ENCODE data around the gene TPM2. TPM values are rescaled to one million over a fixed set of nuclear protein-coding genes. Genes with fewer than 3 reads are reported as not detected.
A peak's percentile ranks its signal among the peaks of the same experiment; 100 is the strongest.

TPM2 gene
- total and polyA plus RNA-seq, 9 of the 15 experiments (the other 6 are each of a cell fraction or from before 2014, with no cell fraction given) = 0.28 to 16.1 (median 4.5) TPM

- 0 out of 2 replicates have a peak, but pooled peaks have one; percentile 51 for TF ChIP-seq YBX1 (IDR thresholded peaks at IDR 0.05)
- no peak for TF ChIP-seq POU5F1 (IDR thresholded peaks at IDR 0.05; ENCODE audit: borderline replicate concordance, low read depth, low read length, partially characterized antibody)
- TF ChIP-seq SP1 (CRISPR knock-in tag; IDR thresholded peaks at IDR 0.05) = no peak
- peak; percentile 66 for TF ChIP-seq SUPT5H (IDR thresholded peaks at IDR 0.05)
- TF ChIP-seq CBFA2T2 (conservative IDR thresholded peaks at IDR 0.05) = no peak
- no peak for TF ChIP-seq ZNF436 (CRISPR knock-in tag; IDR thresholded peaks at IDR 0.05)
- 0 out of 2 replicates have a peak, but pooled peaks have one; percentile 17 for TF ChIP-seq PHB2 (IDR thresholded peaks at IDR 0.05; ENCODE audit: low read depth)
- TF ChIP-seq, protein P1, sequence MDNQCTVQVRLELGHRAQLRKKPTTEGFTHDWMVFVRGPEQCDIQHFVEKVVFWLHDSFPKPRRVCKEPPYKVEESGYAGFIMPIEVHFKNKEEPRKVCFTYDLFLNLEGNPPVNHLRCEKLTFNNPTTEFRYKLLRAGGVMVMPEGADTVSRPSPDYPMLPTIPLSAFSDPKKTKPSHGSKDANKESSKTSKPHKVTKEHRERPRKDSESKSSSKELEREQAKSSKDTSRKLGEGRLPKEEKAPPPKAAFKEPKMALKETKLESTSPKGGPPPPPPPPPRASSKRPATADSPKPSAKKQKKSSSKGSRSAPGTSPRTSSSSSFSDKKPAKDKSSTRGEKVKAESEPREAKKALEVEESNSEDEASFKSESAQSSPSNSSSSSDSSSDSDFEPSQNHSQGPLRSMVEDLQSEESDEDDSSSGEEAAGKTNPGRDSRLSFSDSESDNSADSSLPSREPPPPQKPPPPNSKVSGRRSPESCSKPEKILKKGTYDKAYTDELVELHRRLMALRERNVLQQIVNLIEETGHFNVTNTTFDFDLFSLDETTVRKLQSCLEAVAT (IDR thresholded peaks at IDR 0.05) = peak; percentile 40 to 72; a peak in 2 of 4 replicates
Measured at GRCh38 chr9:35730486-35730854, 40.7 kb upstream of the TPM2 start (continued).

GRCh38 chr9:35729700-35730485 lies 40.2 kb upstream of the TPM2 start:
- Histone ChIP-seq H3K9ac (ENCODE audit: insufficient read depth in 1 of 2, low read depth in 2 of 2, low read length in 2 of 2) (peak overlapping the region; percentile 76 to 85; a peak in 3 of 4 replicates), H3K27ac (ENCODE audit: extremely low read depth, low read depth, low read length) (peak overlapping the region; percentile 97), H3K4me2 (ENCODE audit: insufficient read depth, low read length) (peak overlapping the region; percentile 94), H3K9me3 (replicated peaks; ENCODE audit: control insufficient read depth, insufficient read depth, low read depth, low read length) (no peaks in the 10 kb centered on the region), H3K79me2 (ENCODE audit: control insufficient read depth, insufficient read depth, low read length) (peaks cover 88% of the 10 kb centered on the region), H2AFZ (ENCODE audit: low read depth, low read length) (no peak overlapping the region), H3K4me3 (peak overlapping the region; percentile 85), H3K27me3 (ENCODE audit: control insufficient read depth in 2 of 2, insufficient read depth in 2 of 2, low read length in 2 of 2) (no peaks in the 10 kb centered on the region), H3K9me1 (ENCODE audit: control insufficient read depth, insufficient read depth, low read length) (peaks cover 5% of the 10 kb centered on the region), H3K36me3 (ENCODE audit: control insufficient read depth, insufficient read depth, low read length) (peaks cover 47% of the 10 kb centered on the region), H4K20me1 (replicated peaks; ENCODE audit: control insufficient read depth, insufficient read depth, low read length) (peaks cover 11% of the 10 kb centered on the region; the same call in 1 of the 2 replicates), H3K4me1 (replicated peaks in 1 of 2; ENCODE audit: control insufficient read depth in 2 of 2, insufficient read depth in 2 of 2, low read length in 2 of 2) (peaks cover 40 to 43% of the 10 kb centered on the region in 2 experiments)
- WGBS (ENCODE audit: insufficient coverage, low coverage, missing lambda C conversion rate) = 0% methylated on average over 6 of the region's 6 CpGs
- DNase-seq (ENCODE audit: extremely low read depth in 1 of 4, low spot score in 3 of 4) (peak; percentile 50 to 85 (median 64)), FAIRE-seq (peak; percentile 79), ATAC-seq (peak; percentile 43)
- BruUV-seq (replicated peaks) = no TSS peak
- POLR2A ChIA-PET = interaction anchor here (1.0 to 2.8 kb wide), 4 partner anchors 10 to 72 kb away, joined by 6 to 21 read pairs (median 10); partner anchors contain the start of genes CCDC107 and RMRP
- CTCF ChIA-PET (ENCODE audit: low intra/inter-chr PET ratio) = no interaction called here
- in situ Hi-C loops (cut with MboI) (no loop called here), intact Hi-C loops (cut with micrococcal nuclease) (loop anchor here (2.0 to 10.0 kb wide), 2 partner anchors 33 to 85 kb away; partner anchors contain the start of genes HINT2 and SPAG8)
- 0 out of 2 replicates have a peak, but pooled peaks have one; percentile 24 for TF ChIP-seq ZBTB17 (CRISPR knock-in tag; IDR thresholded peaks at IDR 0.05)
- no peak for TF ChIP-seq YY1 (IDR thresholded peaks at IDR 0.05; ENCODE audit: borderline replicate concordance in 1 of 3, control insufficient read depth in 1 of 3, extremely low read depth in 1 of 3, insufficient read depth in 3 of 3, insufficient read length in 1 of 3, insufficient replicate concordance in 2 of 3, low read depth in 1 of 3, low read length in 2 of 3)
- TF ChIP-seq POLR2B (IDR thresholded peaks at IDR 0.05; ENCODE audit: low read depth, partially characterized antibody) = peak; percentile 8
- TF ChIP-seq ZNF23 (CRISPR knock-in tag; IDR thresholded peaks at IDR 0.05) = no peak
- no peak for TF ChIP-seq ILF3 (IDR thresholded peaks at IDR 0.05; ENCODE audit: borderline replicate concordance)
- no peak; a peak in 1 of 4 replicates for TF ChIP-seq ARNT (IDR thresholded peaks at IDR 0.05)
- TF ChIP-seq RB1 (IDR thresholded peaks at IDR 0.05; ENCODE audit: low read depth) = no peak
- no peak for TF ChIP-seq RBM15 (IDR thresholded peaks at IDR 0.05; ENCODE audit: insufficient read depth, low read length)
- TF ChIP-seq TFE3 (CRISPR knock-in tag; IDR thresholded peaks at IDR 0.05) = no peak
- no peak for TF ChIP-seq TRIM28 (IDR thresholded peaks at IDR 0.05)
- no peak for TF ChIP-seq ZNF175 (CRISPR knock-in tag; IDR thresholded peaks at IDR 0.05; ENCODE audit: low read depth)
